ENCODE results near the gene GRAMD2B.

DNA sequence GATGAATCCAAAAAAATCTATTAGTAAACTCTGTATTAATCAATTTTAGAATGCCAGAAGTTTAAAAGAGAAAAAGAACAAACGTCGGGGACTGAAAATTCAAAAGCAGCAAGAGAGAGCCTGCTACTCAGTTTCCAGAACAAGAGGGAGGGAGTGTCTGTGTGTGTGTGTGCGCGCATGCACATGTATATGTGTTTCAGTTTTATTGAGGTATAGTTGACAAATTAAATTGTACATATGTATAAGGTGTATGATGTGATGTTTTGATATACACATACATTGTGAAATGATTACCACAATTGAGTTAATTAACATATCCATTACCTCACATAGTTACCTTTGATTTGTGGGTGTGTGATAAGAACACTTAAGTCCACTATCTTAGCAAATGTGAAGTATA lies 27.6 kb upstream of the GRAMD2B start:
- TF ChIP-seq CTCF (IDR thresholded peaks at IDR 0.05; ENCODE audit: control extremely low read depth in 1 of 3, insufficient read depth in 1 of 3, low read depth in 1 of 3, low read length in 3 of 3) (no peak), EZH2 (IDR thresholded peaks at IDR 0.05; ENCODE audit: low read depth, low read length, severe bottlenecking) (no peak), TBP (IDR thresholded peaks at IDR 0.05; ENCODE audit: low read depth, low read length) (no peak), KDM5A (IDR thresholded peaks at IDR 0.05; ENCODE audit: low read length) (no peak), RNF2 (IDR thresholded peaks at IDR 0.05; ENCODE audit: borderline replicate concordance, low read depth, low read length, missing control alignments, poor library complexity, severe bottlenecking) (no peak), BACH1 (IDR thresholded peaks at IDR 0.05; ENCODE audit: low read length) (no peak), TCF12 (IDR thresholded peaks at IDR 0.05; ENCODE audit: low read depth, low read length) (no peak)

Data from H1 (cell line).